ENCODE results near the gene ZCCHC24.

DNA sequence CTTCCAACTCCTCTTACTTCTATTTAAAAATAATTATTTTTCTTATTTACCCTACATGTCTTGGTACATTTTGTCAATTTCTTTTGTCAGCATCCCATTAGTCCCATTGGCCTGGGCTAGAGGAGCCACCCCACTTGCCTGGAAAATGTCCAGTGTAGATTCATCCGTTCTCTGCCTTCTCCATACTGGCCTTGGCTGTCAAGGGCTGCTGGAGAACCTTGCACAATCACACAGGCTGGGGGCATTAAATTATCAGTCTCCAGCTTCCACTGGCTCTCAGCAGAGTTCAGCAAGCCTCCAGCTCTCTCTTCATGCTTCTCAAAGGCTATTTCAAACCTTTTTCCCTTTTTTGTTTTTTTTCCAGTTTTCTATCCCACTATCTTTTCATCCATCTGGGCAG, 13.8 kb upstream of the ZCCHC24 start:
- TF ChIP-seq, protein P1, sequence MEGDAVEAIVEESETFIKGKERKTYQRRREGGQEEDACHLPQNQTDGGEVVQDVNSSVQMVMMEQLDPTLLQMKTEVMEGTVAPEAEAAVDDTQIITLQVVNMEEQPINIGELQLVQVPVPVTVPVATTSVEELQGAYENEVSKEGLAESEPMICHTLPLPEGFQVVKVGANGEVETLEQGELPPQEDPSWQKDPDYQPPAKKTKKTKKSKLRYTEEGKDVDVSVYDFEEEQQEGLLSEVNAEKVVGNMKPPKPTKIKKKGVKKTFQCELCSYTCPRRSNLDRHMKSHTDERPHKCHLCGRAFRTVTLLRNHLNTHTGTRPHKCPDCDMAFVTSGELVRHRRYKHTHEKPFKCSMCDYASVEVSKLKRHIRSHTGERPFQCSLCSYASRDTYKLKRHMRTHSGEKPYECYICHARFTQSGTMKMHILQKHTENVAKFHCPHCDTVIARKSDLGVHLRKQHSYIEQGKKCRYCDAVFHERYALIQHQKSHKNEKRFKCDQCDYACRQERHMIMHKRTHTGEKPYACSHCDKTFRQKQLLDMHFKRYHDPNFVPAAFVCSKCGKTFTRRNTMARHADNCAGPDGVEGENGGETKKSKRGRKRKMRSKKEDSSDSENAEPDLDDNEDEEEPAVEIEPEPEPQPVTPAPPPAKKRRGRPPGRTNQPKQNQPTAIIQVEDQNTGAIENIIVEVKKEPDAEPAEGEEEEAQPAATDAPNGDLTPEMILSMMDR (IDR thresholded peaks at IDR 0.05; ENCODE audit: low read depth, low read length, missing input control), result no peak
- TF ChIP-seq EGR1 (IDR thresholded peaks at IDR 0.05; ENCODE audit: low read depth in 2 of 2) (no peak), SP1 (IDR thresholded peaks at IDR 0.05) (no peak)

Measured in liver (tissue), 3 donors.